ENCODE results near the gene HDAC4. TPM values are rescaled to one million over a fixed set of nuclear protein-coding genes. Genes with fewer than 3 reads are reported as not detected.
A peak's percentile ranks its signal among the peaks of the same experiment; 100 is the strongest.

HDAC4 gene
- total RNA-seq, 1 experiment from 2014 or later: 16.0 TPM

DNA sequence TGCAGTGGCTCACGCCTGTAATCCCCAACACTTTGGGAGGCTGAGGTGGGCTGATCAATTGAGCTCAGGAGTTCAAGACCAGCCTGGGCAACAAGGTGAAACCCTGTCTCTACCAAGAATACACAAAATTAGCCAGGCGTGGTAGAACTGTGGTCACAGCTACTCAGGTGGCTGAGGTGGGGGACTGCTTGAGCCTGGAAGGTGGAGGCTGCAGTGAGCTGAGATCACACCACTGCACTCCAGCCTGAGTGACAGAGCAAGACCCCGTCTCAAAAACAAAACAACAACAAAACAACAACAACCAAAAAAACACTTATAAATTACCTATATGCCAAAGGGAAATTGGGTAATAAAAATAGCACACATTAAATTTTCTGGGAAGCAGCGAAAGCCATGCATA is 141.6 kb downstream of the HDAC4 start:
- no peak for DNase-seq (ENCODE audit: low spot score)

DNA sequence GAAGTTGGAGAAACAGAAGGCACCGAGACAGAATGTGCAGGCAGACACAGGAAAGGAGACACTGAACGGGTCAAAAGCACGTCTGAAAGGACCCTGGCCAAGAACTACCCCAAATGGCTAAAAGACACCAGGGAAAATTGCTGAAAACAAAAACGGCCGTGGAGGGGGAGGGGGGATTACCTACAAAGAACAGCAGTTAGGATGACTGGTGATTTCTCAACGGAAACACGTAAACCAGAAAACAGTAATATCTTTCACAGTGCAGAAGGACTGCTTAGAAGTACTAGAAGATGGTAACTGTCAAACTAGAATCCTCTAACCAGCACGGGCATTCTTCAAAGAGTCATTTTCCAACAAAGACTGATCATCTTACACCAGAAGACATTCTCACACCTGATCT is 142.6 kb downstream of the HDAC4 start:
- no peak for DNase-seq (ENCODE audit: low spot score)

- DNase-seq (ENCODE audit: low spot score): no peak
Measured at GRCh38 chr2:239257511-239257937, 143.3 kb downstream of the HDAC4 start.

DNA sequence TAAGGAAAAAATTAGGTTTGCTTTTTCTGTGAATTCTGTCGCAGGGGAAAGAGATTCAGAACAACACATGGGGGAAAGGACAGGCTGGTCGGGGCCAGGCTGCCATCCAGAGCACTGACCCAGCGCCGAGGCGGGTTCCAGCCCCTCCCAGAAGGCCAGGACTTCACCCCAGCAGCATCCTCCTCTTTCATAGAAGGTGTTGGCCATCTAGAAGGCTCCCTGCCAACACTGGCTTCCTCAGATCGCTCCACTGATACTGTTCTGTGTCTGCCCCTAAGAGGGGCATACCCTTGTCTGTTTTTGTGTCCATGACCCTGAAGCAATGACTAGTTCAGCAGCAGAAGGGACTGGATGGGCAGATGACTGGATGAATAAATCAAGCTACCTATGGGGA is 144.5 kb downstream of the HDAC4 start:
- no peak for DNase-seq (ENCODE audit: low spot score)

GRCh38 chr2:239255628-239256349 is 145.0 kb downstream of the HDAC4 start:
- DNase-seq (ENCODE audit: low spot score): no peak

DNA sequence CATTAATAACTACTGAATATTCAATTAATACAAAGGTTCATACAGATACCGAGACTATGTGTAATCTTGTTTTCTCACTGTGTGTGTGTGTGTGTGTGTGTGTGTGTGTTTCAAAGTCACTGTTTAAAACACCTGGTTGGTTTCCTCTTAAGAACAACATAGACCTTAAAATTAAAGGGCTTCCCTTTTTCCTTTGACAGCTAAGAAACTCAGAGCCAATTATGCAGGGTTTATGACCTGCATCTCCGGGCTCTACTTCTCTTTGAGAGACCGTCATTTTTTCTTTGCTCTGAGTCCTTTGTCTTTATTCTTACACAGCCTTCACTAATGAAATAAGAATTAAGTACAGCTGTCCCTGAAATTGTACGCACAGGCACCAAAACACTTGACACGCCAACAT is 145.6 kb downstream of the HDAC4 start:
- no peak for DNase-seq (ENCODE audit: low spot score)

DNA sequence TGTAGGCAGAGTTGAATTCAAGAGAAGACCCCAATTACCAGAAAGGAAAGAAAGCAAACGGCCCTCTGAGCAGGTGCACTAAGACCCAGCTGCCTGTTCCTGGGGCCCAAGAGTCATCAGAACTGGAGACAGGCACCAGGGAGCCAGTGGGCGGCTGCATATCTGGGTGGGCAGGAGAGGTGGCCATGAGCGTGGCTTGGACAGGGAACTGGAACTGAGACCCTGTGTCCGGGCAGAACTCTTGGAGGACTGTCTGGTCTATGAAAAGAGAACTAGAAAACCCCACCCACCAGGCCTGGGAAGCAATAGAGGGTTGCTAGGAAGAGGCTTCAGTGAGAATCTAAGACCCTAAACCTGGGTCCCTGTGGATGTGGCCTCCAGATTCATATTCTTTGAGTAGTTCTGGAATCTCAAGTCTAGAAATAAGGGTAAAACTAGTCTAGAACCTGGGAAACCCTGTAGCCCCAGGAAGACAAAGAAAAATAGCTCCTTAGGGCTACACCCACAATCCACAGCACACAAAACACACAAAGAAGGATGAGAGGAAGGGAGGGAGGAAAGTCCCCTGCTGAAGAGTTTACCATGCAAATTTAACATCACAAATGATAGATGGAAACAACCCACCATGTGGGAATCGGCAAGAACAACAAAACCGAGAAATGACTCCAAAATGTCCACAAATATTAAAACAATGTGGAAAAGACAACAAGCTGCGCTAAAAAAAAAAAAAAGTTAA is 147.0 kb downstream of the HDAC4 start:
- no peak for DNase-seq (ENCODE audit: low spot score)

- no peak for DNase-seq (ENCODE audit: low spot score)
Measured at GRCh38 chr2:239253264-239253663, 147.6 kb downstream of the HDAC4 start.

GRCh38 chr2:239252801-239253200 is 148.0 kb downstream of the HDAC4 start:
- DNase-seq (ENCODE audit: low spot score): no peak

- no peak for DNase-seq (ENCODE audit: low spot score)
Measured at GRCh38 chr2:239252393-239252792, 148.4 kb downstream of the HDAC4 start.

- DNase-seq (ENCODE audit: low spot score): no peak
Measured at GRCh38 chr2:239251971-239252370, 148.8 kb downstream of the HDAC4 start.

GRCh38 chr2:239250216-239251081 is 150.4 kb downstream of the HDAC4 start:
- DNase-seq (ENCODE audit: low spot score): no peak

GRCh38 chr2:239249776-239250175 is 151.0 kb downstream of the HDAC4 start:
- no peak for DNase-seq (ENCODE audit: low spot score)

DNA sequence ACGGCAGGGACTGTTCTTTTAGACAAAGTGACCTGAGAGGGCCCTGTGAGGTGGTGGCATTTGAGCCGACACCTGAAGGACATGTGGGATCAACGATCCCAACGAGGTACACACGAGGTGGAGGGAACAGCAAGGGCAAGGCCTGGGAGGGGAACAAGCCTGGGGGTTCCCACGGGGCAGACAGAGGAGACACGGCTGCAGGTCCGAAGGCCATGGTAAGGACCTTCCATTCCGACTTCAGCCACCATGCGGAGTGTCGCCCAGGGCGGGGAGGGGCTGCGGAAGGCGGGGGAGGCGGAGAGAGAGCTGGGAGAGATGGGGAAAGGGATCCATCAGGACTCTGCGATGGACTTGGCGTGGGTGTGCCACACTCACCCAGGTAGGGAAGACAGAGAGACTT is 151.8 kb downstream of the HDAC4 start:
- no peak for DNase-seq (ENCODE audit: low spot score)

GRCh38 chr2:239247401-239248245 is 153.2 kb downstream of the HDAC4 start:
- DNase-seq (ENCODE audit: low spot score): peak; percentile 88

- DNase-seq (ENCODE audit: low spot score): peak; percentile 77
Measured at GRCh38 chr2:239246723-239247122, 154.1 kb downstream of the HDAC4 start.

DNA sequence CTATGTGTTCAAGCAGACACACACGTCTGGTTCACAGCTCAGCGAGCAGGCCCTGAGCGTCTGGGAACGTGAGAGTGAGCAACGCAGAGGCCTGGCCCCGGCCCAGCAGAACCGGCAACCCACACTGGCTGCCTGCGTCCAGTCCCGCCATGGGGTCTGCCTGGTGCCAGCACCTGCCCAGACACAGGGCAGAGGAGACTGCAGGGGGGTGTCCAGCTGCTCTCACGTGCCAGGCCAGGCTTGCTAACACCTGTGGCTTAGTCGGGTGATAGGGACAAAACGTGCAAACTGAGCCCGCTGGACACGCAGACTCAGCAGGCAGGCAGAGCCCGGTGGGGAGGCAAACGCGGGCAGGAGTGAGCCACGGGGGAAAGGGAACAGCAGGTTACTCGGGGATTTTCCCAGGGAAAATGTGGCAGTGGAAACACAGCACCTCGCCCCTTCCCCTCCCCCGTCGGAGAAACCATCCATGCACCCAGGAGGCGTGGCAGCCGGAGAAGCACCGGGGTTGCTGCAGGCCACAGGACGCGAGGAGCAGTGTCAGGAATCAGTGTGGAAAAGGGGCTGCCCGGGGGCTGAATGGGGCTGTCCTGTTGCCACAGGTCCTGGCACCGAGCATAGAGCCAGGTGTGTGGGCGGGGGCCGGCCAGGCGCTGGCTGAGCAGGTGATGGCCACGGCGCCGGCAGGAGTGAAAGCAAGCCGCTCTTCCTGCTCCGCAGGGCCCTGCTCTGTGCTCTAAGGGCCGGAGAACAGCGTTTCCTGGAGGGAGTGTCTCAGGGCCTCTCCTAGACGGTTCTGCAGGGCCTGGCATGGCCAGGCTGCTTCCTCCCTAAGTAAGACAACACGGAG is 154.7 kb downstream of the HDAC4 start:
- peak; percentile 57 for DNase-seq (ENCODE audit: low spot score)

- no peak for DNase-seq (ENCODE audit: low spot score)
Measured at GRCh38 chr2:239245107-239245506, 155.7 kb downstream of the HDAC4 start.

GRCh38 chr2:239244625-239245024 is 156.2 kb downstream of the HDAC4 start:
- DNase-seq (ENCODE audit: low spot score): no peak

GRCh38 chr2:239241431-239241960 is 159.3 kb downstream of the HDAC4 start:
- DNase-seq (ENCODE audit: low spot score): no peak

Measured in HT-29 (cell line).